Gastroesophageal sphincter (tissue), 3 donors: ENCODE data around the gene P2RX4.

Experiments
- EP300 ChIP-seq: sonication (generic); formaldehyde crosslinking; IDR thresholded peaks from one replicate; pipeline ENCODE4 v1.6.1; 2017; ENCODE audit warnings: antibody characterized with exemption, mild to moderate bottlenecking
- POLR2A ChIP-seq, 2 donors: fragments of 450-650 bp; IDR thresholded peaks; one replicate each; pipeline ENCODE4 v1.6.1; 2017; ENCODE audit warnings: antibody characterized with exemption in 2 of 2, mild to moderate bottlenecking in 2 of 2, moderate library complexity in 1 of 2
- TF ChIP-seq, protein P1 (sequence below), 4 experiments: fragments of 200-600 bp in 2 of 4; fragments of 450-650 bp in 2 of 4; sonication (generic) in 1 of 4; IDR thresholded peaks; one replicate each; pipeline ENCODE4 v1.5.1; 2017 to 2019; ENCODE audit warnings: antibody characterized with exemption in 4 of 4, mild to moderate bottlenecking in 2 of 4, moderate library complexity in 2 of 4

DNA sequence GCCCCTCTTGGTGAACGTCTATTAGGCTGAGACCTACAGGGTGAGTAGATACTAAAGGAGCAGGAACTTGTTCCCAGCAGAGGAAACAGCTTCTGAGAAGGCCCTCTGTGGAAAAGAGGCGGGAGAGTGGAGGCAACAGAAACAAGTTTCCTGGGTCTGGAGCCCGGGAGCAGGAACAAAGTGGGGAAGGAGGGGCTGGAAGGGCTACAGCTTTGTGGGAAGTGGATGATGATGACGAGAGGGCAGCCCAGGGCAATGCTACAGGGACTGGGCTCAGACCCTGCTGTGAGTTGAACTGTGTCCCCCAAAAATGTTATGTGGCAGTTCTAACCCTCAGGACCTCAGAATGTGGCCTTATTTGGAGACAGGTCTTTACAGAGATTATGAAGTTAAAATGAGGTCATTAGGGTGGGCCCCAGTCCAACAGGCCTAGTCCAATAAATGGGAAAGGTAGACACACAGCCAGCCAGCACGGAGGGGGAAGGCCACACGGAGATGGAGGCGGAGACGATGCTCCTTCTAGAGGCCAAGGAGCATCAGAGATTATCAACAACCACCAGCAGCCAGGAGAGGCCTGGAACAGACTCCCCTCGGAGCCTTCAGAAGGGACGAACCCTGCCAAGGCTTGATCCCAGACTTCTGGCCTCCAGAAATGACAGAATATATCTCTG, 72.3 kb downstream of the P2RX4 start:
- no peak for TF ChIP-seq POLR2A (IDR thresholded peaks at IDR 0.05)
- TF ChIP-seq EP300 = no peak
- TF ChIP-seq, protein P1, sequence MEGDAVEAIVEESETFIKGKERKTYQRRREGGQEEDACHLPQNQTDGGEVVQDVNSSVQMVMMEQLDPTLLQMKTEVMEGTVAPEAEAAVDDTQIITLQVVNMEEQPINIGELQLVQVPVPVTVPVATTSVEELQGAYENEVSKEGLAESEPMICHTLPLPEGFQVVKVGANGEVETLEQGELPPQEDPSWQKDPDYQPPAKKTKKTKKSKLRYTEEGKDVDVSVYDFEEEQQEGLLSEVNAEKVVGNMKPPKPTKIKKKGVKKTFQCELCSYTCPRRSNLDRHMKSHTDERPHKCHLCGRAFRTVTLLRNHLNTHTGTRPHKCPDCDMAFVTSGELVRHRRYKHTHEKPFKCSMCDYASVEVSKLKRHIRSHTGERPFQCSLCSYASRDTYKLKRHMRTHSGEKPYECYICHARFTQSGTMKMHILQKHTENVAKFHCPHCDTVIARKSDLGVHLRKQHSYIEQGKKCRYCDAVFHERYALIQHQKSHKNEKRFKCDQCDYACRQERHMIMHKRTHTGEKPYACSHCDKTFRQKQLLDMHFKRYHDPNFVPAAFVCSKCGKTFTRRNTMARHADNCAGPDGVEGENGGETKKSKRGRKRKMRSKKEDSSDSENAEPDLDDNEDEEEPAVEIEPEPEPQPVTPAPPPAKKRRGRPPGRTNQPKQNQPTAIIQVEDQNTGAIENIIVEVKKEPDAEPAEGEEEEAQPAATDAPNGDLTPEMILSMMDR (IDR thresholded peaks at IDR 0.05) = no peak
